HG02798 (cell line): Measurements from ENCODE around the gene PDRG1.
"Not testable (repeated sequence)": the region's sequence is repeated elsewhere in the genome, so short reads cannot be mapped to it uniquely, and the experiment has no call there.

Experiments
- ATAC-seq: cut with Tn5 transposase; IDR thresholded peaks from one replicate; pipeline ENCODE4 v1.9.1; 2021; ENCODE audit warnings: mild to moderate bottlenecking; ENCODE audit not compliant: unreplicated experiment, poor library complexity

PDRG1 gene

DNA sequence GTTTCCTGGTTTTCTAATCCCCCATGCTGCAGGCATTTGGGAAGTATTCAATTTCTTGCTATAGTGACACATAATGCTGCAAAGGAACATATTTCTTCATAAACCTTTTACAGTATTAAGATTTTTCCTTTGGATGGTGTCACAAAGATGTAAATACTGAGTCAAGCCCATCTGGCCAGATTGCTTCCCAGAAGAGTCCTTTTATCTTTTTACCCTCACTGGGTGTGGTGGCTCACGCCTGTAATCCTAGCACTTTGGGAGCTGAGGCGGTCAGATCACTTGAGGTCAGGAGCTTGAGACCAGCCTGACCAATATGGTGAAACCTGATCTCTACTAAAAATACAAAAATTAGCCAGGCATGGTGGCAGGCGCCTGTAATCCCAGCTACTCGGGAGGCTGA, 22.2 kb downstream of the PDRG1 start:
- ATAC-seq, result not testable (repeated sequence)

DNA sequence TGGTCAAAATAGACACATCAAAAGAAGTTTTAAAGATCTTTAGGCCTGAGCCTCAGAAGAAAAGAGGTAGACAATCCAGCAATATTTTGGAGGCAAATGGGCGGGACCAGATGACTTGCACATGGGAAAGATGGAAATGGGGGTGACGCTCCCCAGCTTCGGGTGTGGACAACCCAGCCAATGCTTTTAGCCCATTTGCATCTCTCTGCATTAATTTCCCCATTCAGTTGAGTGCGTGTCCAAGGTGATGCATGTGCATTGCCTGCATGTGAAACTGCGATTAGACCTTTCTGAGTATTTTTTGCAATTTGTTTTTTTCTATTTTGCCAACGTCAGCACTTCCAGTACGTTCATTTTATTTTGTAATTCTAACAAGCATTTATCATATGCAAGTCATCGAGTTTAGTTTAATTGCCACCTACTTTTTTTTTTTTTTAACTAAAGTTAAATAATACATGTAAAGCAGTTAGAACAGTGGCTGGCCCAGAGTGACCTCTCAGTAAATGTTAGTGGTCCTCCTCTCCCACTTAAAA, 24.2 kb downstream of the PDRG1 start:
- no peak for ATAC-seq

DNA sequence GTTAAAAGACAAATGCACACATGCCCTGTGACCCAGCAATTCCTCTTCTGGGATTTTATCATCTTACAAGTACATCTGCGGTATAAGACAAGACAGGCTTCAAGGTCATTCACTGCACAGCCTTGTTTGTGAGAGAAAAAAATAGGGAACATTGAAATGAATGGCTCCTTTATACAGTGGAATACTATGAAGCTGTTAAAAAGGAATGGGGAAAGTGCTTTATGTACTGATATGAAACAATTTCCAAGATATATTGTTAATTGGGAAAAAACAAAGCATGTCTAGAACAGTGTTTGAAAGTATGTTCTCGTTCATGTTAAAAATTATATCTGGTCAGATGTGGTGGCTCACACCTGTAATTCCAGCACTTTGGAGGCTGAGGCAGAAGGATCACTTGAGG, 25.4 kb downstream of the PDRG1 start:
- no peak for ATAC-seq

DNA sequence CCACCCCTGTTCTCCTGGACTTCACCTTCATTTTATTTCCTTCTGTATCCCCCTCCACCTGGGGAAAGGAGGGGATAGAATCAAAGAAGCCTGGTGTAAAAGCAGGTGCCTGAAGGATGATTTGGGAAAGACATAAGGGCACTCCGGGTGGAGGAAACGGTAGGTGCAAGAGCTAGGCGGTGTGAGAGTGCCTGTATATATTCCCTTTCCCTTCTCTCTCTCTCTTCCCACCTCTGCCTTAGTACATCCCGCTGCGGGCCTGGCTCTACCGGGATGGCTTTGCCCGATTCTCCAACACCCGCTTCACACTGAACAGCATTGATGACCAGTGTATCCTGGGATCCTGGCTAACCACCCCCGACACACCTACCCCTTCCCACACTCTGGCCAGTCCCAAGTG, 26.2 kb downstream of the PDRG1 start:
- no peak for ATAC-seq

DNA sequence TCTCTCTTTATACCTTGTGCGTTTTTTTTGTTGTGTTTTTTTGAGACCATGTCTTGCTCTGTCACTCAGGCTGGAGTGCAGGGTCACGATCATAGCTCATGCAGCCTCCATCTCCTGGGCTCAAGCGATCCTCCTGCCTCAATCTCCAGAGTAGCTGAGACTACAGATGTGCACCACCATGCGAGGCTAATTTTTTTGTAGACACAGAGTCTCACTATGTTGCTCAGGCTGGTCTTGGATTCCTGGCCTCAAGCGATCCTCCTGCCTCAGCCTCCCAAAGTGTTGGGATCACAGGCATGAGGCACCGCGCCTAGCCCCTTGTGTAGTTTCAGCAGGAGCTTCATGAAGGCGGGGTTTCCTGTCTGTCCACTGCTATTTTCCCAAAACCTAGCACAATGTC, 27.3 kb downstream of the PDRG1 start:
- ATAC-seq, result no peak

DNA sequence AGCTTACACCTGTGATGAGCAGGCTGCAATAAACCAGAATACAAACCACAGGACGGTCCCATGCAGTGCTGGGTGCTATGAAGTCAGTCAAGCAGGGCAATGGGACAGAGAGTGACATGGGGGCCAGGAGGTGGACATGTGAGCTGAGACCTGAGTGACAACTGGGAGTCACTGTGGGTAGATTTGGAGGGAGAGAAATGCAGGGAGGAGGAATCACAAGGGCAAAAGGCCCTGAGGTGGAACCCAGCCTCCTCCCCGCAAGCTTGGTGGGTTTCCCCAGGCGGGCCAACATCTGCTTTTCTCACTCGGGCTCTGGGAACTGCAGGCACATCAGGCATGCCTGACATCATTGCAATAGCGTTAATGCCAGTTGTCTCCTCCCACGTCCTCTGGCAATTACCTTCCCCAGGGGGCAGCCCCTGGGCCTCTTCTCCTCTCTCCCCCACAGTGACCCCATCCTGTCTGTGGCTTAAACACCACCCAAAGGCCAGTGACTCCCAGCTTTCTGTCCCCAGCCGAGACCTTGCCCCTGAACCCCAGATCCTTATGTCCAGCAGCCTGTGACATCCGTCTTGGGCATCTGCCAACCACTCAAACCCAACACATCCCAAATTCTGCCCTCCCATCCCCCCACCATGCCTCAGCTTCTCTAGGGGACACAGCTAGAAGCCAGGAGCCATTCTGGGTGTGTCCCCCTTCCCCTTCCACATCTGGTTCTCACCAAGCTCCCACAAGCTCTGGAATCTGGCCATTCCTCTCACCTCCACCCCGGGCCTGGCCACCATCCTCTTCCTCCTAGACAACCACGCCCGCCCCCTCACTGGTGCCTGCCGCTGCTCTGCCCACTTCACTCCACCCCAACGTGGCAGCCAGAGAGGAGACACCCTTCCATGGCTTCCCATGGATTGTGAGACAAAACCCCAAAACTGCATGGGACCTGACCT, 28.2 kb downstream of the PDRG1 start:
- ATAC-seq, result peak; percentile 66

DNA sequence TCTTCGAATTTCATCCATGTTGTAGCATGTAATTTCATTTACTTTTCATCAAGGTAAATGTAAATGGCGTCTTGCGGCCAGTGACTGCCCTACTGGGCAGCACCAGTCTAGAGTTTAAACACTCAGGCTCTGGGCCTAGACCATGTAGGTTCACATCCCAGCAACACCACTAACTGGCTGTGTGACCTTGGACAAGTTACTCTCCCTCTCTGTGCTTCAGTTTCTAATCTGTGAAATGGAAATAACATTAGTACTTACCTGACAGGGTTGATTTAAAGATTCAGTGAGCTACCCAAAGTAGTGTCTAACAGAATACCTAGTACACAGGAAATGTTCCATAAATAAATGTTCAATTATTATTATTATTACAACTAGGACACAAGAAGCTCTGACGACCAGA, 29.3 kb downstream of the PDRG1 start:
- ATAC-seq, result no peak

DNA sequence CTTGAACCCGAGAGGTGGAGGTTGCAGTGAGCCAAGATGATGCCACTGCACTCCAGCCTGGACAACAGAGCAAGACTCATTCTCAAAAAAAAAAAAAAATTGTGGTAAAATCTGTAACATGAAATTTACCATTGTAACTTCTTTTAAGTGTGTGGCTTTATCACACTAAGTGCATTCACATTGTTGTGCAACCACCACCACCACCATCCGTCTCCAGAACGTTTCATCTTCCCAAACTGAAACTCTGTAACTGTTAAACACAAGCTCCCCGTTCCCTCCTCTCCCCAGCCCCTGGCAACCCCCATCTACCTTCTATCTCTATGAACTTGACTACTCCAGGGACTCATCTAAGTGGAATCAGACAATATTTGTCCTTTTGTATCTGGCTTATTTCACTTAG, 29.7 kb downstream of the PDRG1 start:
- no peak for ATAC-seq

DNA sequence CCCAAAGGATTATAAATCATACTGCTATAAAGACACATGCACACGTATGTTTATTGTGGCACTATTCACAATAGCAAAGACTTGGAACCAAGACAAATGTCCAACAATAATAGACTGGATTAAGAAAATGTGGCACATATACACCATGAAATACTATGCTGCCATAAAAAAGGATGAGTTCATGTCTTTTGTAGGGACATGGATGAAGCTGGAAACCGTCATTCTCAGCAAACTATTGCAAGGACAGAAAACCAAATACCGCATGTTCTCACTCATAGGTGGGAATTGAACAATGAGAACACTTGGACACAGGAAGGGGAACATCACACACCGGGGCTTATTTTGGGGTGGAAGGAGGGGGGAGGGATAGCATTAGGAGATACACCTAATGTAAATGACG, 30.4 kb downstream of the PDRG1 start:
- not testable (repeated sequence) for ATAC-seq

DNA sequence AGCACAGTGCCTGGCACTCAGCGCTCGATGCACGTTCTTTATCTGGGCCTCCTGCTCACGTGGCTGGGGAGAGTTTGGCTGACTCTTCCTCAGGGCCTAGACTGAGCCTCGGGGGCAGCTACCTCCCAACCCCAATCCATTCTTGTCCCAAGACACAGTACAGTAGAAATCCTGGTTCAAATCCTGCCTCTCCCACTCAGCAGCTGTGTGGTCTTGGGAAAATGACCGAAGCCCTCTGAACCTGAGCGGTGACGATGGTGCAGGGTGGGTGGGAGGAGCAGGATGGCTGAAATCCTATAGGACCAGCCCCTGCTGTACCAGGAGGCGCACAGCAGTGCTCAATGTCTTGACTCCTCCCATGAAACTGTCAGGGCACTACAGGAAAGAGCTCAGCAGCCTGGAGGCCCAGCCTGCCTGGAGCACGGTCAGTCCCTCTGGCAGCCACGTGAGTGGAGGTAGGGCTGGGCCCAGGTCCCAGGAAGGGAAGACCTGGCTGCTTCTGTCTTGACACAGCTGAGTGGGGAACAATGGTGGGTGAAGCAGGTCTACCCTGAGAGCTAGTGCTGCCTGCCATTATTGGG, 31.5 kb downstream of the PDRG1 start:
- no peak for ATAC-seq

DNA sequence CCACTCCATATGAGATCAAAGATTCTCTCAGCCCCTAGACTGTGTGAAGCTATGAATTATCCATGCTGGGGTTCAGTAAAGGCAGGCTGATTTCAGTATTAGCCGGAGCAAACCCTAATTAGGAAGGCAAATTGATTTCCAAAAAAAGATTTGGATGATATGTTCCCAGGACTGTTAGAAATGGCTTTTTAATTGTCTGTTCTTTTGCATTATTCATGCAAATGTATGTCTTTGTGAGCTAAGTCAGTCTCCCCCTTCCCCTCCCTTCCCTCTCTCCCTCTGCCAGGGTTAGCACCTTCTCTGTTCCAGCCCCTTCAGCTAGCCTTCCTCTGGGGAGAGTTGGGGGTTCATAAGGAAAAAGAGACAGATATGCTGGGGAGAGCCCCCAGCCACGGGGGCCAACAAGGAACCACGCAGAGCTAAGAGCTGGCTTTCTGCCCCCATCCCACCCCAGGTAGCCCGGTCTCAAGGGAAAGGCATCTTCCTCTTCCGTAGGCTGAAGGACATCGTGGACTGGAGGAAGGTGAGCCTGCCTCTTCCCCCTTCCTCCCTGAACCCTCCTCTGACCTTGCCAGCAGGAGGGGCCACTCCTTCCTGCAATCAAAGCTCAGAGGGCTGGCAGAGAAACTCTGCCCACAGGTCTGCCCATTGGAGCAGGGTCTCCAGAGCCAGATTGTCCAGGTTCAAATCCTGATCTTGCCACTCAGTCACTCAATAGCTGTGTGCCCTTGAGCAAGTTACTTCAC, 32.3 kb downstream of the PDRG1 start:
- ATAC-seq, result no peak

DNA sequence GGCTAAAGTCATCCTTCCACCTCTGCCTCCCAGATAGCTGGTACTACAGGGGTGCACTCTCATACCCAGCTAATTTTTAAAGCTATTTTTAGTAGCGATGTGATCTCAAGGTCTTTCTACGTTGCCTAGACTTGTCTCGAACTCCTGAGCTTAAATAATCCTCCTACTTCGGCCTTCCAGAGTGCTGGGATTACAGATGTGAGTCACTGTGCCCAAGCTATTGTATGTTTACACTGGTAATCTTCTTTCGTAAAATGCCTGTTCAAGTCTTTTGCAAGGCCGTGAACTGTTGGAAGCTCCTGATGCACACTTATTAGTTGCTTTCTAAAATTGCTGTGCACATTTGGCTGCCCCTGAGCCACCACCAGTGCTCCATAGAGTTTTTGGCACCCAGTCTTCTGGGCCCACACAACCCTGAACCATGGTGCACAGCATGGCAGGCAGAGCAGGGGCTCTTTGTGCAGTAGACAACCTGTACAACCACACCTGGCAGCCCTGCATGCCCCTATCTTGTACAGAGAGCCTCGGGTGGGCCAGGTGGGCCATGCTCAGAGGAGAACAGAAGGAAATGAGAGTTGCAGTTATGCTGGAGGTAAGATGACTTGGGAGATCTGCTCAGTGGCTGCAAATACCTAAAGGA, 33.3 kb downstream of the PDRG1 start:
- no peak for ATAC-seq

DNA sequence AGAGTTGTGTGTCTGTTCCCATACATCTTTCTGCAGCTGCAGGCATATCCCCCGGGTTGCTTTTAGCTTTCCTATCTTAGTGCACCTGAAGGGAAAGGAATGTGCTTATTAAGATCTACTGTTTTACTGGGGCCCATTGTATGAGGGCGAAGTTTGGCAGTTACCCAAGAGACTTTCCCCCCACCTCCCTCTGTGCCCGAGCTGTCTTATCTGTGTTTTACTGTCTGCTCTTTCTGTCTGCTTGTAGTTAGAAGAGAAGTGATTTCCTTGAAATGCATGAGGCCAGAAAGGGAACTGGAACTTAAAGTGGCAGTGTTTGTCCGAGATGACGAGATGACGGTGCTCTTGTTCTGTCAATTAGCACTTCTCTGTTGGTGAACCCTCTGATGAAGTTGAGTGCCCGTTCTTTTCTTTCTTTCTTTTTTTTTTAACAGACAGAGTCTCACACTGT, 33.9 kb downstream of the PDRG1 start:
- ATAC-seq, result not testable (repeated sequence)

DNA sequence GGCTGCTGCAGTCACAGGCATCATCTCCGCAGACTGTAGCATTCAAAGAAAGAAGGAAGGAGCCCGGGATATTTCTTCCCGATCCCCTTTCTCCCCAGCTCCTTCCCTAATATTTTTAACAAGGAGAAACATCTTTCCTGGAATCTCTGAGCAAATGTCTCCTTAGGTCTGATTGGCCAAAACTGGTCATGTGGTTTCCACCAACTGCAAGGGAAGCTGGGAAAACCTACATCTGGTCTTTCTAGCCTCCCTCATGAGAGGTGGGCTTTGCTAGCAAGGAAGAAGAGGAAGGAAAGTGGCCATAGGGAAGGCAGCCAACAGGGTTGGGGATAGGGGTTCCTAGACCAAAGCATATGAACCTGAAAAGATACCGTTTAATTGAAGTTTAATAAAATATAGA, 35.1 kb downstream of the PDRG1 start:
- no peak for ATAC-seq

DNA sequence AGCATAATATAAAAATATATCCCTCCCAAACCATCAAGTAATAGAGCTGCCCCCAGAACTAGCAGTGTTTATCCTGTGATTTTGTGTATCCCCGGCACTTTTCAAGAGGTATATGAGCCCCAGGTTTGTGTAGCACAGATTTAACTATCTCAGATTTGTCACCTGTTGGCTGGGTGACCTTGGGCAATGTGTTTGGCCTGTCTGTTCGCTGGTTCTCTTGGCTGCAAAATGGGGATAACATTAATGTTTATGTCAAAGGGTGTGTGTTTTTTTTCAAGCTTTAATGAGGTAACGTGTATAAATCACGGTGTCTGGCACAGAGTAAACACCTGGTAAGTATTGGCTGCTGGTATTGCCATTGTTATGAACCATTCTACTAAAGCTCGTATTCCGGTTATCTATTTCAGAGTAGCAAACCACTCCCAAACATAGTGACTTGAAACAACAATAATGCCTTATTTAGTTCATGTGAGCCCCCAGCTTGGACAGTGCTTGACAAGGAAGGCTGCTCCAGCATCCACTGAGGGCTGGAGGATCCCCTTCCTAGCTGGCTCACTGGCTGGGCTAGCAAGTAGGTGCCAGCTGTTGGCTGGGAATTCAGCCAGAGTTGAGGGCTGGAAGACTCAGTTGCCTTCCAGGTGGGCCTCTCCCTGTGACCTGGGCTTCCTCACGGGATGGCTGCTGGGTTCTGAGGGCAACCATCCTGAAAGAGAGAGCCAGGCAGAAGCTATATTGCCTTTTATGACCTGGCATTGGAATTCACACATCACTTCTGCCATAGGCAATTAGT, 36.2 kb downstream of the PDRG1 start:
- no peak for ATAC-seq

DNA sequence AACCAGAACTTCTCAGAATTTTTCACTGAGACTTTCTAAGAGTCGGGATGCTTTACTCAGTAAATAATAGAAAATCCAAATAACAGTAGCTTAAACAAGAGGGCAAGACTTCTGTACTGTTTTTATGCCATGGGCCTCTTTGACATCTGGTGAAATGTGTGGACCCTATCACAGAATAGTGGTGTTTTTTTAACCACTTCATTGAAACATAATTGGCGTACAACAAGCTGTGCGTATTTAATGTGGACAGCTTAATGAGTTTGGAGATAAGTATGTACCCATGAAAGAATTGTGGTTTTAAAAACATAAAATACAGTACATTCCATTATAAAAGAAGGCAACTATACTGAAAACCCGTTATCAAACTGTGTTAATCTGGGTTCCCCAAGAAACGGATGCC, 37.7 kb downstream of the PDRG1 start:
- no peak for ATAC-seq

DNA sequence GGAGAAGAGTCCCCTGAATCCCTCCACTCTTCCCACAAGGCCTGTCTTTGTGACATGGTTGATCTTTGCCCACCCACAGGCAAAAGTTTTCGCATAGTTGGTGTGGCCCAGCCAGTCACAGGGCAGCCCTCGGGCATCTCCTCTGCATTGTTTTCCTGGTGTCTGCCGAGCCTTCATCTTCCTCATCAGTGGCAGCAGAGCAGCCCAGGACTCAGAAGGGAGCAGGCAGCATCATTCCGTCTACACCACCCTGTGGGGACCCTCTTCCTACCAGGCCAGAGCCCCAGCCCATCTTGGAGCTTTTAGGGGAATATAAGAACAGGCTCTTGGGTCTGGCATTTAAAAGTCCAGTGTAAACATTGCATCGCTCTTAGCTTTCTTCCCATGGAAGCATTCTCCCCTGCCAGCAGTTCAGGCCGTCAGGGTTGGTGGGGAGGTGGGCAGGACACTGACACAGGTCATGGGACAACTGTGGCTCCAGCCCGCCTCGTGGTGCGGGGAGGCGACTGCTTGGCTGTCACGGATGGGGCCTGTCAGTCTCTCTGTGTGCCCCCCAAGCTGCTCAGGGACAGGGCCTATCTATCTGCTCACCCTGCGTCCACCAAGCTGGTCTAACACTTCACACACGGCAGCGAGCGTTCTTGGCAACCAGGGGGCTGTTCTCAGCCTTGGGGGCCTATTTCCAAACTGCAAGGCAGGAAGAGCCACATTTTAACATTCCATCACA, 38.3 kb downstream of the PDRG1 start:
- no peak for ATAC-seq

DNA sequence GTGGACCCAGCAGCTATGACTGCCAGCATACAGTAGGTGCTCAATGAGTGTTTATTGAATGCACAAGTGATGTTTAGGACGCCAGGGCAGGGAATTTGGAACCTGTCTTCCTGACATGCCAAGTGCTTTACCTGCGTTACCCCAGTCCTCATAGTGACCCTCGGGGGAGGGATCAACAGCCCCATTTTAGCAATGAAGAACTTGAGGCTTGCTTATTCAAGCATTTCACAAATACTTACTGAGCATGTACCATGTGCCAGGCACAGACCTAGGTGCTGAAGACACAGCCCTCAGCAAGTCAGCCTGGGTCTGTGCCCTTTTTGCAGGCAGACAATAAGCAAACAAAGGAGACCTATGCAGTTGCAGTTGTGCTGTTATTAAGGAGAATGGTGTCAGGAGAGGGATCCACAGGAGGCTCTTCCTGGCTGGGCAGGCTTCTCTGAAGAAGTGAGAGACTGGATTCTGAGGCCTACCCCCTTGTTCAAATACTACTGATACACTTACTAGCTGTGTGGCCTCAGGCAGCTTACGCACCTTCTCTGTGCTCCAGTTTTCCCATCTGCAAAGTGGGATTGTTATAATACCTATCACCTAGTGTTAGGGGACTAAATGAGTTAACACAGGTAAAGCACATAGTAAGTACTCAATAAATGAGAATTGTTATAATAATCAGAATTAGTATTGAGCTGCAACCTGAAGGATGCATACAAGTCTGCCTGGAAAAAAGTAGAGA, 41.6 kb downstream of the PDRG1 start:
- no peak for ATAC-seq
